Activated CD4-positive, alpha-beta T cell treated with anti-CD3 and anti-CD28 coated beads, Interleukin-2, amount 10 ng/mL, durations not matched to agents 24 days and 14 days (primary cell): Measurements from ENCODE around the gene STK40. TPM values are rescaled to one million over a fixed set of nuclear protein-coding genes. Genes with fewer than 3 reads are reported as not detected.

Experiments
- DNase-seq: peaks from one replicate; pipeline ENCODE4 v3.0.0; 2022
- H3K27ac Mint-ChIP-seq: one replicate; pipeline ENCODE4 v1.8.0; 2022; ENCODE audit warnings: mild to moderate bottlenecking, mixed read lengths
- H3K27me3 Mint-ChIP-seq: one replicate; pipeline ENCODE4 v1.8.0; 2022; ENCODE audit warnings: mixed read lengths
- H3K36me3 Mint-ChIP-seq: one replicate; pipeline ENCODE4 v1.8.0; 2022; ENCODE audit warnings: low read depth, mild to moderate bottlenecking, mixed read lengths
- H3K4me1 Mint-ChIP-seq: one replicate; pipeline ENCODE4 v1.8.0; 2021; ENCODE audit warnings: mixed read lengths
- H3K4me3 Mint-ChIP-seq: one replicate; pipeline ENCODE4 v1.8.0; 2022; ENCODE audit warnings: mild to moderate bottlenecking, moderate library complexity, mixed read lengths
- H3K9me3 Mint-ChIP-seq: one replicate; pipeline ENCODE4 v1.8.0; 2021; ENCODE audit warnings: mixed read lengths
- intact Hi-C: fragments of 100-400 bp; cut with micrococcal nuclease; formaldehyde crosslinking; loops from one replicate; pipeline ENCODE4 v1.15.1; 2023
- total RNA-seq: library from RNA; stranded (reverse); gene quantifications from 2 replicates; pipeline ENCODE4 v1.2.3, GENCODE V29; 2022

The STK40 gene
- total RNA-seq, 1 donor from 2014 or later, result 40.6 TPM

DNA sequence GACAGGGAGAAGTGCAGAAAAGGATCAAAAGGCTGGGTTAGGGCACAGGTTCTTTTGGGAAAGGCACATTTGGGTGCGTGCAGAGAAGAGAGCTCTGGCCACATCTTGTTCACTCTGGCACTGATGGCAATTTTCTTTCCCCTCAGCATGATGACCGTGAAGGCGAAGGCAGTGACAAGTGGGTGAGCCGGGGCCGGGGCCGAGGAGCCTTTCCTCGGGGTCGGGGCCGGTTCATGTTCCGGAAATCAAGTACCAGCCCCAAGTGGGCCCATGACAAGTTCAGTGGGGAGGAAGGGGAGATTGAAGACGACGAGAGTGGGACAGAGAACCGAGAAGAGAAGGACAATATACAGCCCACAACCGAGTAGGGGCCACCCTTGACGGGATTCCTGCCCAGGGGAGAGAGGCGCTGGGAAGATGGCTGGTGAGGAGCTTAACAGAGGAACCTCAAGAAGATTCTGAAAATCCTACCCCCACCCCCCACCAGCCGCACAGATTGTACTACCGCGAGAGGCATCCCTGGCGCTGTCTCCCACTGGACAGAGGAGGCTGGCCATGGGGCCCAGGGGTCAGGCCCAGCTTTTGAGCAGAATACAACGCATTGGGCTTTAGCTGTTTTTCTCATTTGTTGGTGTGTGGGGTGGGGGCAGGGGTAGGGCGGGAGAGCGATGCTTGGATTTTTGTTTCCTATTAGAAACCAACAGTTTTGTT, 81.9 kb downstream of the STK40 start:
- no peak for DNase-seq
- Mint-ChIP-seq H3K4me3 (no peak overlapping the region), H3K4me1 (peaks cover 54% of the 10 kb centered on the region), H3K36me3 (peaks cover 56% of the 10 kb centered on the region), H3K27ac (peak overlapping the region; percentile 79), H3K27me3 (no peaks in the 10 kb centered on the region), H3K9me3 (no peaks in the 10 kb centered on the region)
- intact Hi-C loops, result no loop called here

DNA sequence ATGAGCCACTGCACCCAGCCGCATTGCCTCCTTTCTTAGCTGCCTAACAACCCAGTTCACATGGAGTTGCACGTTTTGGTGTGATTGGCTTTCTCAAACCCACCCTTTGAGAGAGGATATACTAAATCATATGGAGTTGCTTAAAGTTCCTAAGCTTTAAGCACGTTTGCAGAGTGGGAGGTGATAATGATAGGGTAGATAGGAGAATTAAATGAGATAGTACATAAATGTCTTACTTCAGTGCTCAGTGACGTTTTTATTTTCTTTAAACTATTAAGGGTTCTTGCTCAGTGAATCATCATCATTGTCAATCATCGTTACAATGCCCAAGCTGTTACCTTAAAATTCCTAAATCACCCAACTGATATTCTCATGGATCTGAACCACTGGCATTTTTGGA, 82.5 kb downstream of the STK40 start:
- Mint-ChIP-seq H3K4me1 (peaks cover 51% of the 10 kb centered on the region), H3K9me3 (no peaks in the 10 kb centered on the region), H3K4me3 (no peak overlapping the region), H3K36me3 (peaks cover 56% of the 10 kb centered on the region), H3K27ac (peak overlapping the region; percentile 79), H3K27me3 (no peaks in the 10 kb centered on the region)
- intact Hi-C loops, result no loop called here
- DNase-seq, result no peak

DNA sequence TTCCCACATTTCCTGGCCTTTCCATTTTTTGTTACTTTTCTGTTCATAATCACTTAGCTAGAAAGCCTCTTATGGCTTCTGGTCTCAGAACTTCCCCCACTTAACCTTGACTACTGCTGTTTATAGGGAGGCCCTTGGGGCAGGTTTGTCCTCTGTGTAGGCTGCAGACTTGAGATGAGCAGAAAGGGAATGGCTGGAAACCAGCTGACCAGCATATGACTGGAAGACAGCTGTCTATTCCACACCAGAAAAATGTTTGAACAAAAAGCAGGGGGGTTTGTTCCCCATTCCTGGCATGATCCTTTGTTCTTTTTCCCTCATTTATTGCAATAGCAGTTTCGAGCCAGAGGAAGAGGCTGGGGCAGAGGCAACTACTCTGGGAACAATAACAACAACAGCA, 84.5 kb downstream of the STK40 start:
- Mint-ChIP-seq H3K27me3 (no peaks in the 10 kb centered on the region), H3K36me3 (peaks cover 64% of the 10 kb centered on the region), H3K9me3 (no peaks in the 10 kb centered on the region), H3K4me1 (peaks cover 43% of the 10 kb centered on the region), H3K4me3 (no peak overlapping the region), H3K27ac (peak overlapping the region; percentile 91)
- no peak for DNase-seq
- intact Hi-C loops, result no loop called here

DNA sequence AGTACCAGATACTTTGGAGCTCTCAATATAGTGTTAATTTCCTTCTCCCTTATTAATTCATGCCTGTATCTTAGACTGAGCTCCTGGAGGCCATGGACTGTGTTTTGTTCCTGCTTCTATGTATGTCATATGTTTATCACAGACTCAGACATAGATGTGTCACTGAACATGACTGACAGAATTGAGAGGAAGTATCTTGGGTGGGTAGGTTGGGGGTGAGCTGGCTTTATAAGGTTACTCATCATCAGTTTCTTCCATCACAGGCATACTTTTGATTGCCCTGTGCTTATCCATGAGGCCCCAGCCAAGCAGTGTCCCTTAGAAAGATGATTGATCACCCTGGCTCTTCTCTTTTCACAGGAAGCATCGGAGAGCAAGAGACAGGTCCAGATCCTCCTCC, 85.2 kb downstream of the STK40 start:
- intact Hi-C loops, result no loop called here
- Mint-ChIP-seq H3K9me3 (no peaks in the 10 kb centered on the region), H3K4me1 (peaks cover 39% of the 10 kb centered on the region), H3K36me3 (peaks cover 69% of the 10 kb centered on the region), H3K27ac (peak overlapping the region; percentile 91), H3K27me3 (no peaks in the 10 kb centered on the region), H3K4me3 (peak overlapping the region; percentile 27)
- no peak for DNase-seq

DNA sequence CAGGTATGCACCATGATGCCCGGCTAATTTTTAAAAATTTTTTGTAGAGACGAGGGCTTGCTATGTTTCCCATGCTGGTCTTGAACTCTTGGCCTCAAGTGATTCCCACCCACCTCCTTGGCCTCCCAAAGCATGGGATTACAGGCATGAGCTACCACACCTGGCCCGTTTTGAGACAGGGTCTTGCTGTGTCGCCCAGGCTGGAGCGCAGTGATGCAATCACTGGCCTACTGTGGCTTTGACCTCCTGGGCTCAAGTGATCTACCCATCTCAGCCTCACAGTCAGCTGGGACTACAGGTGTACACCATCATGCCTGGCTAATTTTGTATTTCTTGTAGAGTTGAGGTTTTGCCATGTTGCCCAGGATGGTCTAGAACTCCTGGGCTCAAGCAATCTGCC, 87.1 kb downstream of the STK40 start:
- H3K27ac Mint-ChIP-seq, result peak overlapping the region; percentile 66
- intact Hi-C loops, result no loop called here
- H3K4me3 Mint-ChIP-seq, result no peak overlapping the region

DNA sequence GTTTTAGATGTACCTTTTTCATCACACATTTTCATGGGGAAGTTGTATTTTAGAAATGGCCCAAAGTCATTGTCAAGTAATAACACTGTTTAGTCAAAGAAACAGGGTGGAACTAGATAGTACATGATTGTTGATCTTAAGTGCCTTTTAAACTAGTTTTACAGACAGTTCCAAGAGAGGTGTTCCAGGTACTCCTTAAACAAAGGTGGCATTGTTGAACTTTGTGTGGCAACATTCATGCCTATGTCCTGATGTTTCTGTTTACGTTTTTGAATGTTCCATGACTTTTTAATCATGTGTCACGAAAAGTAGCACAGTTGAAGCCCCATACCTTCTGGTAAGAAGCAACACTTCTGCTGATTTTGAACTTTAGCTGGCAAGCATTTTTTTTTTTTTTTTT, 88.7 kb downstream of the STK40 start:
- Mint-ChIP-seq H3K27ac (no peak overlapping the region), H3K4me3 (no peak overlapping the region), H3K36me3 (peaks cover 69% of the 10 kb centered on the region), H3K27me3 (no peaks in the 10 kb centered on the region), H3K9me3 (no peaks in the 10 kb centered on the region), H3K4me1 (peaks cover 21% of the 10 kb centered on the region)
- intact Hi-C loops, result no loop called here
- no peak for DNase-seq

More for the DNA sequence above, 87.1 kb downstream of the STK40 start:
- no peak for DNase-seq
- no peaks in the 10 kb centered on the region for H3K9me3 Mint-ChIP-seq
- H3K36me3 Mint-ChIP-seq, result peaks cover 70% of the 10 kb centered on the region
- no peaks in the 10 kb centered on the region for H3K27me3 Mint-ChIP-seq
- peaks cover 29% of the 10 kb centered on the region for H3K4me1 Mint-ChIP-seq

DNA sequence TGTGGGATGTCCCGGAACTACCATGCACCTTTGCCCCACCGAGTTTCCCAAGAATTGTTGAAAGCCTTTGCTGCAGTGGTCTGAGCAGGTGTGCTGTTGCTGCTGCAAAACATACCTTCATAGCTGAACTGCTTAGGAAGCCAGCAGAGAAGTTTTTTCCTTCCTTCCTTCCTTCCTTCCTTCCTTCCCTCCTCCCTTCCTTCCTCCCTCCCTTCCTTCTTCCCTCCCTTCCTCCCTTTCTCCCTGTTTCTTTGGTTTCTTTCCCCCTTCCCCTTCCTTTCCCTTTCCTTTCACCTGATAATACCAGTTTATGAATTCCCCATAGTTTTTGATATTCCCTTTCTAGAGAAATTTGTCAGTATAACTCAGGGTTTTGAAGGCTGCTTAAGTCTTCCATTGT, 90.3 kb downstream of the STK40 start:
- Mint-ChIP-seq H3K4me3 (no peak overlapping the region), H3K36me3 (peaks cover 66% of the 10 kb centered on the region), H3K9me3 (no peaks in the 10 kb centered on the region), H3K4me1 (peaks cover 13% of the 10 kb centered on the region), H3K27me3 (no peaks in the 10 kb centered on the region), H3K27ac (peak overlapping the region; percentile 5)
- no peak for DNase-seq
- intact Hi-C loops, result no loop called here

Other genes starting within 250 kb of the STK40 start
- 71.2 and 72.4 TPM in 2 replicates for gene TRAPPC3, start 236.4 kb downstream of the STK40 start, total RNA-seq
- 170 and 177 TPM in 2 replicates for gene MAP7D1, start 229.8 kb downstream of the STK40 start, total RNA-seq
- gene THRAP3, start 161.5 kb downstream of the STK40 start, total RNA-seq, result 157 and 161 TPM in 2 replicates
- gene SH3D21, start 79.6 kb downstream of the STK40 start, total RNA-seq, result 17.0 and 19.4 TPM in 2 replicates
- gene EVA1B, start 62.3 kb downstream of the STK40 start, total RNA-seq, result 7.5 and 9.0 TPM in 2 replicates
- 58.6 and 61.6 TPM in 2 replicates for gene LSM10, start 12.0 kb upstream of the STK40 start, total RNA-seq
- 0.82 and 0.92 TPM in 2 replicates for gene OSCP1, start 64.5 kb upstream of the STK40 start, total RNA-seq
- 117 and 126 TPM in 2 replicates for gene MRPS15, start 78.5 kb upstream of the STK40 start, total RNA-seq
- 0.07 and 0.16 TPM in 2 replicates for gene CSF3R, start 97.0 kb upstream of the STK40 start, total RNA-seq